Measurements from ENCODE around the gene TSPAN32.

The TSPAN32 gene

GRCh38 chr11:2303627-2304505, 2.1 kb downstream of the TSPAN32 start:
- peak; percentile 23 for DNase-seq (ENCODE audit: low read depth, low spot score)

- DNase-seq (ENCODE audit: low read depth, low spot score): peak; percentile 2
These were observed 2.8 kb downstream of the TSPAN32 start for GRCh38 chr11:2304506-2305139.

- DNase-seq (ENCODE audit: low read depth, low spot score): peak; percentile 86
These were observed 3.4 kb downstream of the TSPAN32 start for GRCh38 chr11:2305140-2305778.

DNA sequence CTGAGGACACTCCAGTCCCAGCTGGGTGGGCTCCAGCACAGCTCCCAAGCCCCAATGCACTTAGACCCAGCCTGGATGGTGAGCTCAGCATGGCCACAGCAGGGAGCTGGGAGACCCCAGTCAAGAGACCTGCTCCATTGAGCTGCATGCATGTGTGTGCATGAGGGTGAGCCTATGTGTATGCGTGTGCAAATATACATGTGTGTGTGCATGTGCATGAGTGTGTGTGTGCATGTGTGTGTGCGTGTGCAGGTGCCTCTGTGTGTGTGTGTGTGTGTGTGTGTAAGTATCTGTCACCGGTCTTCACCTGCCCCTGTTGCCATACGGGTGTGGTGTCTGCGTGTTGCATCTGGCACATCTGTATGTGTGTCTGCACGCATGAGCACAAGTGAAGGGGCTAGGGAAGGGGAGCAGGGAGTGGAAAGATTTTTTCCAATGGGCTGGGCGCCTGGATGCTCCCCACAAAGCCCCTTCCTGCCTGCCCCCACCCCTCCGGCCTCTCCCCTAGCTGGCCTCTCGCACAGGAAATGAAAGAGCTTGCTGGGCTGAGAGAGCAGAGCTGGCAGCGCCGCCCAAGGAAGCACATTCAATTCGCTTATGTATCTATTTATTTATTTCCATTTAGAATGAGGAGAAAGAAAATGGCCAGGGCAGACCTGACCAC, 4.1 kb downstream of the TSPAN32 start:
- DNase-seq (ENCODE audit: low read depth, low spot score): no peak

GRCh38 chr11:2306452-2306823, 4.6 kb downstream of the TSPAN32 start:
- DNase-seq (ENCODE audit: low read depth, low spot score): no peak

- no peak for DNase-seq (ENCODE audit: low read depth, low spot score)
These were observed 5.2 kb downstream of the TSPAN32 start for GRCh38 chr11:2306877-2307500.

- DNase-seq (ENCODE audit: low read depth, low spot score): no peak
These were observed 5.9 kb downstream of the TSPAN32 start for GRCh38 chr11:2307501-2308331.

DNA sequence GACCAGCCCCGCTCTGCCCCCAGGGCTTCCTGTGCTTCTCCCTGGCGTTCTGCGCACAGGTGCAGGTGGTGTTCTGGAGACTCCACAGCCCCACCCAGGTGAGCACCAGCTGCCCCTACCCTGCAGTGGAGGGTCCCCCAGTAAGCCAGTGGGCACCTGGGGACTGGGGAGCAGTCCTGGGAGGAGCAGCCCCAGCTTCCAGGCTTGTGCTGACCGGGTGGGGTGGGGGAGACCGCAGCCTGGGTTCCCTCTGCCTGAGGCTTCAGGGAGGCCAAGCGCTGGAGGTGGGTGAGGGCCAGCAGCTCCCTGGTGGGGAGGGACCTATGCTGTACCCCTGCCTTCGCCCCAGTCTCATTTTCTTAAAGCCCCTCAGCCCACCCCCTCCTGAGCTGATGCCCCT, 6.9 kb downstream of the TSPAN32 start:
- DNase-seq (ENCODE audit: low read depth, low spot score): no peak

GRCh38 chr11:2309251-2310072, 7.6 kb downstream of the TSPAN32 start:
- no peak for DNase-seq (ENCODE audit: low read depth, low spot score)

DNA sequence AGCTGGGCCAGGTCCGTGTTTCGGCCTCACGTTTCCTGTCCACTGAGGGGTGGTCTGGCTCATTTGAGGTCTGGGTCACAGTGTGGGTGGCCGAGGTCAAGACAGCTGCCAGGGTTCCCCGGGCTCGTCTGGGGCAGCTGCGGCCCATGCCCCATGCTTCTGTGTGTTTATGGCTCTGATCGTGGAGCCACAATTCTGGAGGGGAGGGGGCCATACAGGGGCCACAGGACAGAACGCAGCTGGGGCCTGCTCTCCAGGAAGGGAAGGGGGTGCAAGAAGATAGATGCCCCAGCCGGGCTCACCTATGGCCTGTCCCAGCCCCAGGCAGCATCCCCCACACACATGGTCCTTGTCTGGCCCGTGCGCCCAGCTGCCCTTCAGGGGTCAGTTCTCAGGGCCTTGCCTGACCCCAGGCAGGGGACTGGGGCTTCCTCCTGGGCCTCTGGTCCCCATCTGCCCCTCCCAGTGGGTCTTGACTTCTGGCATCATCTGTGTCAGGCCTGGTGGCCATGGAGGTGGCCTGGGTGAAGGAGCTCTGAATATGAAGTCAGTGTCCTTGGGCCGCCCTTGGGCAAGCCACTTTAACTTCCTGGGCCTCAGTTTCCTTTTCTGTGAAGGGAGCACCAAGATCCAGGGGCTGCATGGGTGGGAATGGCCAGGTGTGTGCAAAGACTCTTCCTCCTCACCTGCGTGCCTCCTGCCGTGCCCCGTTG, 8.4 kb downstream of the TSPAN32 start:
- DNase-seq (ENCODE audit: low read depth, low spot score): no peak

DNA sequence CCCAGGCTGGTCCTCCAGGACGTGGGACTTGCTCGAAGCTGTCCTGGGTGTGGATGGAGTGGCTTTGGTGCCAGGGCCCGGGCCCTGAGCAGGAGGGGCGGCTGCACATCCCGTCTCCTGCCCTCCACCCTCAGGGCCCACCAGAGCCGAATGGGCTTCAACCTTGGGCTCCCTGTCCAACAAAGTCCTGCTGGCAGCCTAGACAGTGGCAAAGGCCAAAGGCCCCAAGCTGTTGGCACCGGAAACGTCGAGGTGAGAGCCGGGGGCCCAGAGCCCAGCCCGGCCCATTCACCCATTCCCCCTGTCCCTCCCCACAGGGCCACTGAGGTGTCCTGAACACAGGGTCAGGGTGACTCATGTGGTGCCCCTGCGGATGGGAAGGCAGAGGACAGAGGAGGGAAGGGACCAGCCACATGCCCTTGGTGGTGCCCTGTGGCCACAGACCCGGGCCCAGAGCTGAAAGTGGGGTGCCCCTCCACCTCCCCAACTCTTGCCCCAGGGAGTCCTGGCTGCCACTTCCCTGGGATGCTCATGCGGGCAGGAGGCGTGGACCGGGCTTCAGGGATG, 9.1 kb downstream of the TSPAN32 start:
- no peak for DNase-seq (ENCODE audit: low read depth, low spot score)

DNA sequence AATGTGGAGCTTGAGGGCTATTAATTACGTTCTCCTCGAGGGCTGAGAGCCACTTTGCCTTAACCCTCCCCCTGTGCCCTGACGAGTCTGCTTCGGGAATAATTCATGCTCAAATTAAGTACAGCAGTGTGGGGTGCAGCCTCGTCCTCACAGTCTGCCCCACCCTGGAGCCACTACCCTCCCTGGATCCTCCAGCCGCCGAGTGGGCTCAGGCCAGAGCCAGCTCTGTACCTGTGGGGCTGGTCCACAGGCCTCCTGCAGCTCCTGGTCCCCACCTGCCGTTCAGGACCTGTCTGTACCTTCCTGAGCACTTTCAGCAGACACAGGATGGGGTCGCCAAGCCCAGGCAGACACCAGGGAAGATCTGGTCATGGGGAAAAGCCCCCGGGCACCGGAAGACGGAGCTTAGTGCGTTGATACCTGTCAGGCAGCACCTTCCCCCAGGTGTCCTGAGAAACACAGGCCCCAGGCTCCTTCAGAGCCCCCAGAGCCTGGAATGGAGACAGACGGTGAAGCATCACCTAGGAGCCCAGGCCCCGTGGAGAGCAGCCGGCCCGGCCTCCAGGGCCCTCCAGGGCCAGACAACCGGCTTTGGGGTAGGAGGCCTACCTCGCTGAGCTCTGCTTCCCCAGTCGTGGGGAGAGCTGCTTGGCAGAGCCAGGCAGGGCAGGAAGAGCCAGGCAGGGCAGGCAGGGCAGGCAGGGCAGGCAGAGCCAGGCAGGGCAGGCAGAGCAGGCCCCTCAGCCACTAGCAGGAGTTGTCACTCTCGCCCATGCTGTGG, 9.7 kb downstream of the TSPAN32 start:
- peak; percentile 70 for DNase-seq (ENCODE audit: low read depth, low spot score)

GRCh38 chr11:2312232-2313042, 10.6 kb downstream of the TSPAN32 start:
- DNase-seq (ENCODE audit: low read depth, low spot score): no peak

GRCh38 chr11:2313051-2313951, 11.5 kb downstream of the TSPAN32 start:
- no peak for DNase-seq (ENCODE audit: low read depth, low spot score)

DNA sequence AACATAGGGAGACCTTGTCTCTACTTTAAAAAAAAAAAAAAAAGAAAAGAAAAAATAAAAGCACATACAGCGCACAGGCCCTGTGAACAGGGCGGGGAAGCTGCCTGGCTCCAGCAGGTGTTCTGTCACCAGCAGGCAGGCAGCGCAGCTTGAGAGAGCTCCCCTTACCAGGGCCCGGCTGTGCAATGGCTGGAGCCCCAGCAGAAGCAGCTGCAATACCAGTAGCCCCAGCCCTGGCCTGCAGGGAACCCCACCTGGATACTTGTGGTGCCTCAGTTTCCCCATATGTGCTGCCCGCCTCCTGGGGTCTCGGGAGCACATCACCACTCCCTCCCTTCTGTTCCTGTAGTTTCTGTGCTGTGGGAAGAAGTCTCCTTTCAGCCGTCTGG, 12.3 kb downstream of the TSPAN32 start:
- DNase-seq (ENCODE audit: low read depth, low spot score): no peak
